Coronary artery (tissue), 2 donors: ENCODE measurements around the gene HMGB2.

Experiments
- DNase-seq: peaks from one replicate; pipeline ENCODE4 v3.0.0-alpha.2; 2017; ENCODE audit warnings: low spot score
- H3K27ac ChIP-seq, 2 donors: fragments of 200-600 bp; sonication (generic); one replicate each; pipeline ENCODE4 v1.5.1; 2016 to 2019
- H3K4me3 ChIP-seq: fragments of 200-600 bp; sonication (generic); 2 replicates; pipeline ENCODE4 v1.5.1; 2016; ENCODE audit warnings: mild to moderate bottlenecking, moderate library complexity
- TF ChIP-seq, protein P1 (sequence below): fragments of 200-600 bp; sonication (generic); IDR thresholded peaks from one replicate; pipeline ENCODE4 v1.5.1; 2019; ENCODE audit warnings: antibody characterized with exemption

Gene HMGB2

DNA sequence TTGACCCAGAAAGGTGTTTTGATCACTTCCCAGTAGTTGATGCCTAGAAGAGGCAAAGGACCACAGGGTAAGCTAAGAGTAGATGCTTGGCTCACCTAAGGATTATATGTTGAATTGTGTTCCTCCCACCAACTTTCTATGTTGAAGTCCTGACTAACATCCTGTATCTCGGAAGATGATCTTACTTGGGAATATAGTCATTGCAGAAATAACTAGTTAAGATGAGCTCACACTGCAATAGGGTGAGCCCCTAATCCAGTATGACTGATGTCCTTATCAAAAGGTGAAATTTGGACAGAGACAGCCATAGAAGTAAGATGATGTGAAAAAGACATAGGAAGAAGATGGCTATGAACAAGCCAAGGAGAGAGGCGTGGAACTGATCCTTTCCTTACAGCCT lies 3.3 kb upstream of the HMGB2 start:
- H3K27ac ChIP-seq, result no peak overlapping the region
- H3K4me3 ChIP-seq, result no peak overlapping the region
- no peak for DNase-seq
- TF ChIP-seq, protein P1, sequence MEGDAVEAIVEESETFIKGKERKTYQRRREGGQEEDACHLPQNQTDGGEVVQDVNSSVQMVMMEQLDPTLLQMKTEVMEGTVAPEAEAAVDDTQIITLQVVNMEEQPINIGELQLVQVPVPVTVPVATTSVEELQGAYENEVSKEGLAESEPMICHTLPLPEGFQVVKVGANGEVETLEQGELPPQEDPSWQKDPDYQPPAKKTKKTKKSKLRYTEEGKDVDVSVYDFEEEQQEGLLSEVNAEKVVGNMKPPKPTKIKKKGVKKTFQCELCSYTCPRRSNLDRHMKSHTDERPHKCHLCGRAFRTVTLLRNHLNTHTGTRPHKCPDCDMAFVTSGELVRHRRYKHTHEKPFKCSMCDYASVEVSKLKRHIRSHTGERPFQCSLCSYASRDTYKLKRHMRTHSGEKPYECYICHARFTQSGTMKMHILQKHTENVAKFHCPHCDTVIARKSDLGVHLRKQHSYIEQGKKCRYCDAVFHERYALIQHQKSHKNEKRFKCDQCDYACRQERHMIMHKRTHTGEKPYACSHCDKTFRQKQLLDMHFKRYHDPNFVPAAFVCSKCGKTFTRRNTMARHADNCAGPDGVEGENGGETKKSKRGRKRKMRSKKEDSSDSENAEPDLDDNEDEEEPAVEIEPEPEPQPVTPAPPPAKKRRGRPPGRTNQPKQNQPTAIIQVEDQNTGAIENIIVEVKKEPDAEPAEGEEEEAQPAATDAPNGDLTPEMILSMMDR, result no peak

- TF ChIP-seq, protein P1, result no peak
- Histone ChIP-seq H3K27ac (peak overlapping the region; percentile 39 to 95), H3K4me3 (peak overlapping the region; percentile 86)
- DNase-seq, result peak; percentile 78
Observed at GRCh38 chr4:173334891-173335752, 964 bp upstream of the HMGB2 start.

DNA sequence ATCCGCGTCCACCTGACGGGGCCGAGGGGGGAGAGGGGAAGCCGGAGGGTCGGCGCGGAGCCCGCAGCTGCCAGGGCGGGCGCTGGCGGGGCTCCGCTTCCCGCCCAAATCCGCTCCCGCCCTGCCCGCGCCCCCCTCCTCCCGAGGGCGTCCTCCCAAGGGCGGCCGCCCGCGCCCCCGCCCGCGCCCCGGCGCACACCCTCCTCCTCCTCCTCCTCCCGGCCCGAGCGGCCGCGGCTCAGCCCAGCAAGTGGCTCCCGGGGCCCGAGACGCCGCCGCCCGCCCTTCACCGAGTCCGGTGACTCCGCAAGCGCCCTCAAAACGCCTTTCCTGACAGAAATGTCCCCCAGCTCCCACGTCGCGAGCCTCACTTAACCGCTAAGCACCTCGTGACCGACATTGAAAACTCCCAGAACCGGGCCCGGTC lies 487 bp downstream of the HMGB2 start:
- peak overlapping the region; percentile 86 for H3K4me3 ChIP-seq
- DNase-seq, result no peak
- H3K27ac ChIP-seq, result peak overlapping the region; percentile 94 to 95
- TF ChIP-seq, protein P1, result no peak

- no peak for DNase-seq
- TF ChIP-seq, protein P1, result no peak
- H3K4me3 ChIP-seq, result peak overlapping the region; percentile 86
- H3K27ac ChIP-seq, result peak overlapping the region; percentile 94 to 95
Observed at GRCh38 chr4:173332963-173333657, 1.0 kb downstream of the HMGB2 start.

GRCh38 chr4:173332021-173332487 lies 2.1 kb downstream of the HMGB2 start:
- TF ChIP-seq, protein P1, result no peak
- DNase-seq, result no peak
- H3K27ac ChIP-seq, result peak overlapping the region; percentile 94 to 95
- peak overlapping the region; percentile 86 for H3K4me3 ChIP-seq

- Histone ChIP-seq H3K27ac (peak overlapping the region in 1 of 2 donors; percentile 8), H3K4me3 (peak overlapping the region; percentile 13)
- TF ChIP-seq, protein P1, result no peak
- no peak for DNase-seq
Observed at GRCh38 chr4:173330590-173330989, 3.6 kb downstream of the HMGB2 start.
